HL-60 (cell line): ENCODE measurements around the gene ACOT13.
A peak's percentile ranks its signal among the peaks of the same experiment; 100 is the strongest.

ENCODE experiments used
- POLR2AphosphoS5 ChIP-seq: IDR thresholded peaks from 2 replicates; pipeline ENCODE4 v1.6.1; 2012; ENCODE audit warnings: low read depth
- TF ChIP-seq, protein P1 (sequence below): IDR thresholded peaks from one replicate; pipeline ENCODE4 v1.5.1; 2011; ENCODE audit warnings: low read length, control low read depth, inconsistent platforms; ENCODE audit not compliant: insufficient read depth

DNA sequence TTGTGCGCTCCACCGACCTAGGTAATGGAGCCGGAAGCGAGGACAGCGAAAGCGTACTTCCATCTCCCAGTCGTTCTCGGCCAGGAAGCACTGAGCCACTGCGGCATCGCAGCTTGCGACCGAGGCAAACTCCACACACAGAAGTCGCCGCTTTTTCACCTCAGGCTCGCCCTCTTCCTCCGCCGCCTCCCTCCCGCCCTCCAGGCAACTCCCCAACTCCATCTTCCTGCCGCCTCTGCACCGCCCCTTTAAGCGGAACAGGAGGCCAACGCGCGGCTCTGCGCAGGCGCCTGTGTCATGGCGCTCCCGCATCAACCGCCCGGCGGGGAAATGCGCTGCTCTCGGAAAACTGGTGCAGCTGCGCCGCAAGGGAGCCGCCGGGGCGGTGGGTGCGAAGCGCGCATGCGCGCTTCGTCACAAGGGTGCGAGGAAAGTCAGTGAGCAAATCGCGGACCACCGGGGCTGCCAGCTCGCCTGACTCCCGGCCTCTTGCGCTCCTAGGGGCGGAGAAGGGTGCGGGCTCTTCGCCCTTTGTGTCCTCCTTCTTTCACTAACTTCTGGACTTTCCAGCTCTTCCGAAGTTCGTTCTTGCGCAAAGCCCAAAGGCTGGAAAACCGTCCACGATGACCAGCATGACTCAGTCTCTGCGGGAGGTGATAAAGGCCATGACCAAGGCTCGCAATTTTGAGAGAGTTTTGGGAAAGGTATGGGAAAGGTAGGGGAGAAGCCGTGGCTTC is at the start of gene ACOT13, which contains the start of gene TDP2:
- TF ChIP-seq, protein P1, sequence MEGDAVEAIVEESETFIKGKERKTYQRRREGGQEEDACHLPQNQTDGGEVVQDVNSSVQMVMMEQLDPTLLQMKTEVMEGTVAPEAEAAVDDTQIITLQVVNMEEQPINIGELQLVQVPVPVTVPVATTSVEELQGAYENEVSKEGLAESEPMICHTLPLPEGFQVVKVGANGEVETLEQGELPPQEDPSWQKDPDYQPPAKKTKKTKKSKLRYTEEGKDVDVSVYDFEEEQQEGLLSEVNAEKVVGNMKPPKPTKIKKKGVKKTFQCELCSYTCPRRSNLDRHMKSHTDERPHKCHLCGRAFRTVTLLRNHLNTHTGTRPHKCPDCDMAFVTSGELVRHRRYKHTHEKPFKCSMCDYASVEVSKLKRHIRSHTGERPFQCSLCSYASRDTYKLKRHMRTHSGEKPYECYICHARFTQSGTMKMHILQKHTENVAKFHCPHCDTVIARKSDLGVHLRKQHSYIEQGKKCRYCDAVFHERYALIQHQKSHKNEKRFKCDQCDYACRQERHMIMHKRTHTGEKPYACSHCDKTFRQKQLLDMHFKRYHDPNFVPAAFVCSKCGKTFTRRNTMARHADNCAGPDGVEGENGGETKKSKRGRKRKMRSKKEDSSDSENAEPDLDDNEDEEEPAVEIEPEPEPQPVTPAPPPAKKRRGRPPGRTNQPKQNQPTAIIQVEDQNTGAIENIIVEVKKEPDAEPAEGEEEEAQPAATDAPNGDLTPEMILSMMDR, result no peak
- TF ChIP-seq POLR2AphosphoS5, result peak; percentile 82
